B cell (primary cell): Measurements from ENCODE around the gene AMPD2. TPM values are rescaled to one million over a fixed set of nuclear protein-coding genes. Genes with fewer than 3 reads are reported as not detected.

Experiments used
- ATAC-seq: fragments of 200-7000 bp; cut with Tn5 transposase; one replicate; pipeline ENCODE4 v1.10.0; 2021; ENCODE audit warnings: low read depth, mild to moderate bottlenecking, moderate number of reproducible peaks, moderate library complexity
- CTCF ChIA-PET: fragments of 350-600 bp; sonication (Branson Sonifier 250); formaldehyde crosslinking; loops from one replicate; lab custom pipeline; 2021; ENCODE audit warnings: antibody characterized with exemption, inconsistent platforms; lab: Charles Lee
- POLR2A ChIA-PET: fragments of 350-600 bp; sonication (Branson Sonifier 250); formaldehyde crosslinking; loops from one replicate; lab custom pipeline; 2021; ENCODE audit warnings: antibody characterized with exemption; lab: Charles Lee
- DNase-seq: peaks from one replicate; pipeline ENCODE4 v3.0.0; 2013
- H2AFZ ChIP-seq: 2 replicates; pipeline ENCODE4 v1.6.1; 2012; ENCODE audit warnings: mild to moderate bottlenecking, low read depth, low read length; ENCODE audit not compliant: insufficient read depth, poor library complexity, severe bottlenecking
- H3K27ac ChIP-seq, 2 donors: 1 replicate in 1 of 2; 2 replicates in 1 of 2; pipeline ENCODE4 v1.5.1; 2012 to 2013; ENCODE audit warnings: low read length in 2 of 2, mild to moderate bottlenecking in 2 of 2, moderate library complexity in 1 of 2
- H3K27me3 ChIP-seq, 4 experiments: fragments of 200-600 bp in 1 of 4; sonication (generic) in 1 of 4; replicated peaks in 1 of 4; 1 replicate in 2 of 4; 2 replicates in 2 of 4; pipeline versions ENCODE4 v1.6.1 to v1.7.0; 2013 to 2016; ENCODE audit warnings: low read length in 3 of 4, mild to moderate bottlenecking in 2 of 4, mixed read lengths in 1 of 4, moderate library complexity in 1 of 4; ENCODE audit not compliant: insufficient read depth in 4 of 4, control insufficient read depth in 3 of 4; ENCODE audit errors: control extremely low read depth in 1 of 4
- H3K36me3 ChIP-seq, 2 experiments: replicated peaks in 1 of 2; 1 replicate in 1 of 2; 2 replicates in 1 of 2; pipeline versions ENCODE4 v1.6.1 to v1.7.1; 2013; ENCODE audit warnings: low read length in 1 of 2; ENCODE audit not compliant: insufficient read depth in 2 of 2, control insufficient read depth in 1 of 2; ENCODE audit errors: control extremely low read depth in 1 of 2, extremely low read depth in 1 of 2
- H3K4me1 ChIP-seq, 2 donors: fragments of 200-600 bp in 1 of 2; sonication (generic) in 1 of 2; 1 replicate in 1 of 2; 2 replicates in 1 of 2; pipeline versions ENCODE4 v1.5.1 to v1.6.1; 2013 to 2017; ENCODE audit warnings: low read length in 2 of 2; ENCODE audit not compliant: control insufficient read depth in 2 of 2, insufficient read depth in 2 of 2
- H3K4me2 ChIP-seq: replicated peaks from 2 replicates; pipeline ENCODE3; 2012; ENCODE audit warnings: mild to moderate bottlenecking, low read depth, low read length; ENCODE audit not compliant: poor library complexity, severe bottlenecking
- H3K4me3 ChIP-seq, 5 experiments: fragments of 200-600 bp in 1 of 5; sonication (generic) in 1 of 5; 1 replicate in 3 of 5; 2 replicates in 2 of 5; pipeline versions ENCODE4 v1.5.1 to v1.7.0; 2011 to 2016; ENCODE audit warnings: low read length in 4 of 5, mild to moderate bottlenecking in 4 of 5, low read depth in 2 of 5, control low read depth in 1 of 5, moderate library complexity in 1 of 5; ENCODE audit not compliant: insufficient read depth in 1 of 5; ENCODE audit errors: control extremely low read depth in 1 of 5, extremely low read depth in 1 of 5
- H3K79me2 ChIP-seq: fragments of 200-600 bp; sonication (generic); one replicate; pipeline ENCODE4 v1.6.0; 2016; ENCODE audit warnings: low read length; ENCODE audit not compliant: control insufficient read depth, insufficient read depth
- H3K9ac ChIP-seq: fragments of 200-600 bp; sonication (generic); 2 replicates; pipeline ENCODE4 v1.6.1; 2017; ENCODE audit warnings: mild to moderate bottlenecking, low read length, moderate library complexity
- H3K9me3 ChIP-seq, 3 donors: one replicate each; pipeline versions ENCODE4 v1.6.1 to v1.7.1; 2013; ENCODE audit warnings: low read length in 2 of 3; ENCODE audit not compliant: control insufficient read depth in 2 of 3, insufficient read depth in 1 of 3; ENCODE audit errors: control extremely low read depth in 1 of 3
- H4K20me1 ChIP-seq: 2 replicates; pipeline ENCODE4 v1.6.0; 2012; ENCODE audit warnings: mild to moderate bottlenecking, low read length; ENCODE audit not compliant: insufficient read depth, control insufficient read depth, poor library complexity, severe bottlenecking
- H3K27ac Mint-ChIP-seq: one replicate; pipeline ENCODE4 v1.8.0; 2021; ENCODE audit warnings: mixed read lengths
- H3K27me3 Mint-ChIP-seq: one replicate; pipeline ENCODE4 v1.8.0; 2021; ENCODE audit warnings: mixed read lengths
- H3K4me1 Mint-ChIP-seq: one replicate; pipeline ENCODE4 v1.8.0; 2021; ENCODE audit warnings: mixed read lengths
- H3K4me3 Mint-ChIP-seq: one replicate; pipeline ENCODE4 v1.8.0; 2021; ENCODE audit warnings: mixed read lengths
- H3K9me3 Mint-ChIP-seq: one replicate; pipeline ENCODE4 v1.8.0; 2022; ENCODE audit warnings: mixed read lengths; ENCODE audit not compliant: insufficient read depth
- CTCF ChIP-seq: fragments of 200-600 bp; IDR thresholded peaks from one replicate; pipeline ENCODE4 v1.8.0; 2022; ENCODE audit warnings: antibody characterized with exemption, mild to moderate bottlenecking
- WGBS: methylation state at CpG from one replicate; pipeline ENCODE4 v1.1.5; 2013; ENCODE audit warnings: missing lambda C conversion rate; ENCODE audit not compliant: insufficient coverage; 5-methylcytosine and 5-hydroxymethylcytosine counted together
- intact Hi-C: fragments of 100-400 bp; cut with micrococcal nuclease; formaldehyde crosslinking; loops from one replicate; pipeline ENCODE4 v1.10.0; 2022
- polyA plus RNA-seq: library from polyadenylated mRNA; depleted of rRNA; stranded (reverse); fragments of >200 nt; gene quantifications from 2 replicates; pipeline ENCODE4 v1.2.3, GENCODE V29; 2012
- total RNA-seq, 2 donors: library from RNA; stranded (reverse); fragments of 120-200 nt in 1 of 2; gene quantifications; 1 replicate in 1 of 2; 2 replicates in 1 of 2; pipeline versions ENCODE4 v1.2.3 to v1.2.4, GENCODE V29; 2013 to 2022

AMPD2 gene
- total and polyA plus RNA-seq, 2 donors (not counting 1 experiment from before 2014, with no cell fraction given): 104 to 121 TPM

- CTCF ChIA-PET: interaction anchor here (0.8 to 1.0 kb wide), 2 partner anchors 9 to 30 kb away, joined by 3 read pairs; no protein-coding TSS in a partner anchor
- POLR2A ChIA-PET: no interaction called here
Measured at GRCh38 chr1:109610609-109611307, 8.9 kb upstream of the AMPD2 start.

More at GRCh38 chr1:109610609-109611307, 8.9 kb upstream of the AMPD2 start:
- no peak for DNase-seq
- no peaks in the 10 kb centered on the region for H4K20me1 ChIP-seq
- H3K4me3 ChIP-seq: no peak overlapping the region
- no peak overlapping the region for H2AFZ ChIP-seq
- H3K27me3 Mint-ChIP-seq: peaks cover 3% of the 10 kb centered on the region
- peaks cover 0 to 3% (median 0%) of the 10 kb centered on the region in 4 experiments for H3K27me3 ChIP-seq
- H3K9me3 ChIP-seq: no peaks in the 10 kb centered on the region
- ATAC-seq: no peak
- H3K36me3 ChIP-seq: no peaks in the 10 kb centered on the region
- H3K9me3 Mint-ChIP-seq: no peaks in the 10 kb centered on the region
- 85% methylated on average over 2 of the region's 3 CpGs for WGBS
- peaks cover 2% of the 10 kb centered on the region for H3K4me1 Mint-ChIP-seq
- peaks cover 8% of the 10 kb centered on the region in 2 donors for H3K4me1 ChIP-seq
- TF ChIP-seq CTCF: no peak
- H3K9ac ChIP-seq: no peak overlapping the region
- H3K4me2 ChIP-seq: no peak overlapping the region
- no peak overlapping the region for H3K27ac Mint-ChIP-seq
- no peaks in the 10 kb centered on the region for H3K79me2 ChIP-seq
- H3K4me3 Mint-ChIP-seq: no peak overlapping the region
- H3K27ac ChIP-seq: no peak overlapping the region
- intact Hi-C loops: no loop called here
